Tibial nerve (tissue), 4 donors: ENCODE measurements around the gene MFAP3.

Experiments used
- CTCF ChIP-seq, 5 experiments: fragments of 200-600 bp in 3 of 5; fragments of 450-650 bp in 2 of 5; sonication (generic) in 3 of 5; IDR thresholded peaks; one replicate each; pipeline ENCODE4 v1.5.1; 2016 to 2019; ENCODE audit warnings: antibody characterized with exemption in 5 of 5, mild to moderate bottlenecking in 3 of 5, moderate library complexity in 2 of 5
- EP300 ChIP-seq, 2 donors: sonication (generic); formaldehyde crosslinking; IDR thresholded peaks; one replicate each; pipeline ENCODE4 v1.6.1; 2017; ENCODE audit warnings: antibody characterized with exemption in 2 of 2, mild to moderate bottlenecking in 1 of 2

- TF ChIP-seq EP300 (IDR thresholded peaks at IDR 0.05) (no peak), CTCF (IDR thresholded peaks at IDR 0.05) (no peak)
These were observed 47.9 kb downstream of the MFAP3 start for GRCh38 chr5:154086641-154087040.
